GM12874 (cell line): ENCODE measurements around the gene SNX14.

Experiments
- CTCF ChIP-seq: IDR thresholded peaks from 2 replicates; pipeline ENCODE4 v1.5.1; 2011; ENCODE audit warnings: low read depth, mild to moderate bottlenecking, control low read depth, low read length, moderate library complexity; ENCODE audit not compliant: insufficient read depth

Gene SNX14

GRCh38 chr6:85516168-85516567 lies 77.5 kb downstream of the SNX14 start:
- TF ChIP-seq CTCF = no peak

DNA sequence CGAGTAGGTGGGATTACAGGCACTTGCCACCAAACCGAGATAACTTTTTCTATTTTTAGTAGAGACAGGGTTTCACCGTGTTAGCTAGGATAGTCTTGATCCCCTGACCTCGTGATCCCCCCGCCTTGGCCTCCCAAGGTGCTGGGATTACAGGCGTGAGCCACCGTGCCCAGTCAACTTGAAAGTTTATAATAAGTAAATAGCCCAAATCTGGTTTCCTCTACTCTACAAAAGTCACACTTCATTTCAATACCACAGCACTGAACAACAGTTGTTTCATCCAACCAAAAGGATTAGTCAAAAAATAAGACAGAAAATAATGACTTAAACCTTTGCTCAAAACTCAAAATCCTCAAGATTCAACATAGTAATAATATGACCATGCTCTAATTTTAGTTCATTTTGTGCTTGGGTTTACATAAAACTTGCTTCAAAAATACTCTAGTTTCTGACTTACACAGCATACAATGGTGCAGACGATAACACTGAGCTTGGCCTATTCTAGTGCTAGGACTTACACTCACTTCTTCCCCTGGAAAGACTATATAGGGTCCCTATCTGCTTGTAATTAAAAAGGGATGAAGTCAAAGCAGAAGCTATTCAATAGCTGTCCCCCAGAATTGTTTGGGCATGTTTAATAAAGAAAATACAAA lies 87.1 kb downstream of the SNX14 start:
- TF ChIP-seq CTCF = no peak

GRCh38 chr6:85498596-85499258 lies 94.9 kb downstream of the SNX14 start:
- TF ChIP-seq CTCF = no peak

DNA sequence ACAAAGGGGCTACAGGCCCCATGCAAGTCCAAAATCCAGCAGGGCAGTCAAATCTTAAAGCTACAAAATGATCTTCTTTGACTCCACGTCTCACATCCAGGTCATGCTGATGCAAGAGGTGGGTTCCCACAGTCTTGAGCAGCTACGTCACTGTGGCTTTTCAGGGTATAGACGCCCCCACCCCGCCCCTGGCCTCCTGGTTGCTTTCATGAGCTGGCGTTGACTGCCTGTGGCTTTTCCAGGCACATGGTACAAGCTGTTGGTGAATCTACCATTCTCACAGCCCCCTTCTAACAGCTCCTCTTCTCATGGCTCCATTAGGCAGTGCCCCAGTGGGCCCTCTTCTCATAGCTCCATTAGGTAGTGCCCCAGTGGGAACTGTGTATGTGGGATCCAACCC lies 96.8 kb downstream of the SNX14 start:
- no peak for TF ChIP-seq CTCF

GRCh38 chr6:85496009-85496579 lies 97.6 kb downstream of the SNX14 start:
- TF ChIP-seq CTCF = no peak

DNA sequence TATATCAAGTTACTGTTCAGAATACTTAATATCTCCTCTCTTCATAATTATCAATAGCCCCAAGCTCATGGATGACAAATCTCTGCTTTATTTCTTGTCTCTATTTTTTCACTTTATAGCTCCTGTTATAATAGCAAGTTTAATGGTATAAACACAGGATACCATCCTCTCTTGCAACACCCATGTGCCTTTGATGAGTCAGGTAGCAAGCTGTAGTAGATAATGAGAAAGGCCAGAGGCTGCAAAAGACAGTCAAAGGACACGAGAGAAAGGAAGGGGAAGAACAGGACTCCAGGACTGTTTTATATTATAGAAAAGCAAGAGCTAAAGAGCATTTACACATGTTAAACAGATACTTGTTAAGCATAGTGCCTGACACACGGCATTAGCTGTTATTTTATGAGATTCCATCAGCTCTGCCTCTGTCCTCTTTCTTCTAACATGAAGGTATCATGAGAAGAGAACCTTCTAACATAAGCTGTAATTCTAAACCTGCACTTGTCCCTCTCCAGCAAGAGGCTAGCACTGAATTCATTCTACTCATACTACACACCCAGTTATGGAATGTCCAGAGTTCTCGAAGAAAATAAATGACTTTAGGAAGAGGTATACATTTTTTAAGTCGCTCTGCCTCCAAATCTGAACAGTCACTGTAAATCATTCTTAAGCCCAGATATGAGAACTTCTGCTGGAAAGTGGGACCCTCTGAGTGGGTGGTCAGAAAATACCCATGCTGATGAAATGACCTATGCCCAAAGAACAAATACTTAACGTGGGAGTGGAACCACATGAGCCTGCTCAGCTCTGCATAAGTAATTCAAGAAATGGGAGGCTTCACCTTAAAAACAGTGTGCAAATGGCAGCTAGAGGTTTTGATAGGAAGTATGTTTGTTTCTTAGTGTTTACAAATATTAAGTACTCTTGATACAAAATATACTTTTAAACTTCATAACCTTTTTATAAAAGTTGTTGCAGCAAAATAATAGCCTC lies 98.8 kb downstream of the SNX14 start:
- TF ChIP-seq CTCF = no peak

- TF ChIP-seq CTCF = no peak
Observed at GRCh38 chr6:85493389-85493788, 100.3 kb downstream of the SNX14 start.
